Neural progenitor cell (in vitro differentiated cells): ENCODE results near the gene NDUFV3. TPM values are rescaled to one million over a fixed set of nuclear protein-coding genes. Genes with fewer than 3 reads are reported as not detected.
"Not testable (repeated sequence)": the region's sequence is repeated elsewhere in the genome, so short reads cannot be mapped to it uniquely, and the experiment has no call there.

Experiments
- DNase-seq: peaks from one replicate; pipeline ENCODE4 v3.0.0-alpha.2; 2016; ENCODE audit warnings: low spot score
- H2AFZ ChIP-seq: fragments of 200-600 bp; sonication (generic); replicated peaks from 2 replicates; pipeline ENCODE4 v1.6.1; 2016; ENCODE audit warnings: antibody characterized with exemption
- H3F3A ChIP-seq: fragments of 200-600 bp; sonication (generic); 2 replicates; pipeline ENCODE4 v1.6.1; 2016; ENCODE audit warnings: antibody characterized with exemption, low read depth
- H3K27ac ChIP-seq: fragments of 200-600 bp; sonication (generic); 2 replicates; pipeline ENCODE4 v1.5.1; 2016; ENCODE audit warnings: mild to moderate bottlenecking
- H3K27me3 ChIP-seq: fragments of 200-600 bp; sonication (generic); 2 replicates; pipeline ENCODE4 v1.6.1; 2016; ENCODE audit warnings: mild to moderate bottlenecking, moderate library complexity
- H3K36me3 ChIP-seq: fragments of 200-600 bp; sonication (generic); 2 replicates; pipeline ENCODE4 v1.5.1; 2016
- H3K4me1 ChIP-seq: fragments of 200-600 bp; sonication (generic); 2 replicates; pipeline ENCODE4 v1.6.1; 2016; ENCODE audit warnings: mixed run types
- H3K4me2 ChIP-seq: fragments of 200-600 bp; sonication (generic); 2 replicates; pipeline ENCODE4 v1.6.1; 2016
- H3K4me3 ChIP-seq: fragments of 200-600 bp; sonication (generic); 2 replicates; pipeline ENCODE4 v1.5.1; 2016
- H3K79me2 ChIP-seq: fragments of 200-600 bp; sonication (generic); 2 replicates; pipeline ENCODE4 v1.6.1; 2016; ENCODE audit warnings: low read depth
- H3K9ac ChIP-seq: fragments of 200-600 bp; sonication (generic); 2 replicates; pipeline ENCODE4 v1.6.1; 2016
- H3K9me3 ChIP-seq: fragments of 200-600 bp; sonication (generic); 2 replicates; pipeline ENCODE4 v1.5.1; 2016; ENCODE audit warnings: low read depth
- H4K20me1 ChIP-seq: fragments of 200-600 bp; sonication (generic); 2 replicates; pipeline ENCODE4 v1.6.1; 2016; ENCODE audit warnings: low read depth
- H3K27ac Mint-ChIP-seq: 3 replicates; pipeline ENCODE4 v1.8.0; 2021; ENCODE audit warnings: mixed read lengths
- H3K27me3 Mint-ChIP-seq: 2 replicates; pipeline ENCODE4 v1.8.0; 2022; ENCODE audit warnings: low read depth, mild to moderate bottlenecking, inconsistent platforms, moderate library complexity, mixed read lengths; ENCODE audit not compliant: insufficient read depth
- H3K36me3 Mint-ChIP-seq: 3 replicates; pipeline ENCODE4 v1.8.0; 2021; ENCODE audit warnings: mixed read lengths
- H3K4me1 Mint-ChIP-seq: 3 replicates; pipeline ENCODE4 v1.8.0; 2021; ENCODE audit warnings: mixed read lengths
- H3K4me3 Mint-ChIP-seq: 3 replicates; pipeline ENCODE4 v1.8.0; 2021; ENCODE audit warnings: mild to moderate bottlenecking, moderate library complexity, mixed read lengths
- H3K9me3 Mint-ChIP-seq: 3 replicates; pipeline ENCODE4 v1.8.0; 2020; ENCODE audit warnings: mixed read lengths
- CTCF ChIP-seq: fragments of 200-600 bp; sonication (generic); IDR thresholded peaks from 2 replicates; pipeline ENCODE4 v1.5.1; 2017; ENCODE audit warnings: antibody characterized with exemption, mild to moderate bottlenecking
- total RNA-seq: library from RNA; depleted of rRNA; stranded (reverse); fragments of >200 nt; gene quantifications from 2 replicates; pipeline ENCODE4 v1.2.3, GENCODE V29; 2015; ENCODE audit warnings: low replicate concordance

Gene NDUFV3
- total RNA-seq, 1 donor from 2014 or later, result 16.7 TPM

- Histone ChIP-seq H3K4me3 (no peak overlapping the region), H3F3A (peaks cover 7% of the 10 kb centered on the region), H3K9me3 (no peaks in the 10 kb centered on the region), H4K20me1 (no peaks in the 10 kb centered on the region), H3K4me2 (no peak overlapping the region), H3K79me2 (no peaks in the 10 kb centered on the region), H3K9ac (no peak overlapping the region), H3K36me3 (no peaks in the 10 kb centered on the region), H2AFZ (no peak overlapping the region), H3K4me1 (no peaks in the 10 kb centered on the region), H3K27me3 (no peaks in the 10 kb centered on the region), H3K27ac (no peak overlapping the region)
- peak overlapping the region; percentile 91 for H3K27ac Mint-ChIP-seq
- no peak overlapping the region for H3K4me3 Mint-ChIP-seq
- H3K9me3 Mint-ChIP-seq, result no peaks in the 10 kb centered on the region
- TF ChIP-seq CTCF, result no peak
- peaks cover 11% of the 10 kb centered on the region for H3K4me1 Mint-ChIP-seq
- DNase-seq, result no peak
- H3K27me3 Mint-ChIP-seq, result peaks cover 4% of the 10 kb centered on the region
- peaks cover 4% of the 10 kb centered on the region for H3K36me3 Mint-ChIP-seq
Measured at GRCh38 chr21:42931560-42932235, 38.6 kb downstream of the NDUFV3 start.

GRCh38 chr21:42932378-42933136 is 39.4 kb downstream of the NDUFV3 start:
- not testable (repeated sequence) for DNase-seq, H3K27ac ChIP-seq, H3K9me3 Mint-ChIP-seq, H3K4me3 ChIP-seq, H3K4me1 ChIP-seq, H3K27ac Mint-ChIP-seq, H3K27me3 ChIP-seq, H3K4me2 ChIP-seq, H3K27me3 Mint-ChIP-seq, H3K36me3 Mint-ChIP-seq, H3K79me2 ChIP-seq, H3K9me3 ChIP-seq, H2AFZ ChIP-seq, H3K9ac ChIP-seq, H3K36me3 ChIP-seq, H4K20me1 ChIP-seq
- H3F3A ChIP-seq, result peaks cover 11% of the 10 kb centered on the region
- H3K4me1 Mint-ChIP-seq, result peaks cover 11% of the 10 kb centered on the region
- H3K4me3 Mint-ChIP-seq, result peak overlapping the region; percentile 16

GRCh38 chr21:42933137-42933970 is 40.2 kb downstream of the NDUFV3 start:
- peaks cover 19% of the 10 kb centered on the region for H3F3A ChIP-seq
- not testable (repeated sequence) for H2AFZ ChIP-seq, DNase-seq, H3K27me3 ChIP-seq, H3K9me3 ChIP-seq, H3K9me3 Mint-ChIP-seq, H3K4me1 ChIP-seq, H3K36me3 Mint-ChIP-seq, H3K4me3 Mint-ChIP-seq, H3K79me2 ChIP-seq, H3K27ac Mint-ChIP-seq, H3K27ac ChIP-seq, H3K9ac ChIP-seq, H3K4me3 ChIP-seq, H3K36me3 ChIP-seq, H3K4me2 ChIP-seq, H3K27me3 Mint-ChIP-seq, H4K20me1 ChIP-seq
- peaks cover 11% of the 10 kb centered on the region for H3K4me1 Mint-ChIP-seq

GRCh38 chr21:42933973-42934372 is 40.9 kb downstream of the NDUFV3 start:
- not testable (repeated sequence) for H3K27ac Mint-ChIP-seq, H3K27me3 Mint-ChIP-seq, H3K4me2 ChIP-seq, H3K4me3 ChIP-seq, H3K36me3 Mint-ChIP-seq, H3K9me3 Mint-ChIP-seq, H3K36me3 ChIP-seq, DNase-seq, H3K9ac ChIP-seq, H3K27ac ChIP-seq, H2AFZ ChIP-seq, H4K20me1 ChIP-seq, H3K79me2 ChIP-seq, H3K9me3 ChIP-seq, H3K4me1 ChIP-seq, H3K4me3 Mint-ChIP-seq, H3K27me3 ChIP-seq
- H3F3A ChIP-seq, result peaks cover 20% of the 10 kb centered on the region
- peaks cover 11% of the 10 kb centered on the region for H3K4me1 Mint-ChIP-seq

GRCh38 chr21:42936360-42936759 is 43.3 kb downstream of the NDUFV3 start:
- not testable (repeated sequence) for H3K9ac ChIP-seq, H3K36me3 ChIP-seq, H3K4me2 ChIP-seq, H3K27ac Mint-ChIP-seq, H3K79me2 ChIP-seq, H3K27me3 Mint-ChIP-seq, H3K4me1 ChIP-seq, H3K27ac ChIP-seq, H4K20me1 ChIP-seq, H2AFZ ChIP-seq, H3K4me1 Mint-ChIP-seq, H3K4me3 Mint-ChIP-seq, H3K9me3 ChIP-seq, H3K36me3 Mint-ChIP-seq, DNase-seq, H3K9me3 Mint-ChIP-seq, H3K4me3 ChIP-seq, H3K27me3 ChIP-seq
- peaks cover 18% of the 10 kb centered on the region for H3F3A ChIP-seq

- H3K4me3 ChIP-seq, H4K20me1 ChIP-seq, H3K9me3 Mint-ChIP-seq, H3K79me2 ChIP-seq, H3K36me3 Mint-ChIP-seq, H3K4me1 ChIP-seq, H3K9me3 ChIP-seq, H3K27me3 Mint-ChIP-seq, H3K4me3 Mint-ChIP-seq, H3K27me3 ChIP-seq, H3K36me3 ChIP-seq, H3K4me1 Mint-ChIP-seq, DNase-seq, H3K9ac ChIP-seq, H3K27ac Mint-ChIP-seq, H3K27ac ChIP-seq: not testable (repeated sequence)
- Histone ChIP-seq H3F3A (peaks cover 13% of the 10 kb centered on the region), H2AFZ (peak overlapping the region; percentile 60), H3K4me2 (peak overlapping the region; percentile 51)
Measured at GRCh38 chr21:42937034-42937940, 44.2 kb downstream of the NDUFV3 start.
